Stimulated activated CD4-positive, alpha-beta T cell treated with anti-CD3 and anti-CD28 coated beads, Interleukin-1b, Interleukin-23, amount 100 ng/mL, for 4 hours (primary cell): ENCODE results near the gene POLR2E.

Experiments
- DNase-seq, 2 donors: peaks; one replicate each; pipeline ENCODE4 v3.0.0-alpha.2; 2020; ENCODE audit warnings: low read depth in 2 of 2

The POLR2E gene

DNA sequence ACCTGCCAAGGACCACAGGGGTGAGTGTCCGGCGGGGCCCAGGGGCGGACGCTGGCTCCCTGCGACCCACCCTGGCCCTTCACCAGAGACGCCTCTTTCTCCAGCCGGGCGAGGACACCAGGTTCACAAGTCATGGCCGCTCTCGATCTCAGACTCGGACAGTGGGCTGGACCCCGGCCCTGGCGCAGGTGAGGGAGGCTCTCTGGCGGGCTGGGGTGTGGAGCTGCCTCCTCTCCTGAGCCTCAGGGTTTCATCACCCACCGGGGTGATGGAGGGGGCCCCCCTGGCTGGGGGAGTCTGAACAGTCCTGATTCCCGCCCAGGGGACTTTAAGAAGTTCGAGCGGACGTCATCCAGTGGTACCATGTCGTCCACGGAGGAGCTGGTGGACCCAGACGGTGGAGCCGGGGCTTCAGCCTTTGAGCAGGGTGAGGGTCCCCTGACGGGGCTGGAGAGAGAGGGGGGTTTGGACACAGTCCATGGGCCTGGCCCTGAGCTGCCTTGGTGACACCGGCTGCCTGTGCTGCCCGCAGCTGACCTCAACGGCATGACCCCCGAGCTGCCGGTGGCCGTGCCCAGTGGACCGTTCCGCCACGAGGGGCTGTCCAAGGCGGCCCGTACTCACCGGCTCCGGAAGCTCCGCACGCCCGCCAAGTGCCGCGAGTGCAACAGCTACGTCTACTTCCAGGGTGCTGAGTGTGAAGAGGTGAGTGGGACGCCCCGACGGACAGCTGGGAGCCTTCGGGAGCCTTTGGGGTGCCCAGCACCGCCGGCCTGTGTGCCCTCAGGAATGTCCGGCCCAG is 14.6 kb downstream of the POLR2E start:
- no peak for DNase-seq

DNA sequence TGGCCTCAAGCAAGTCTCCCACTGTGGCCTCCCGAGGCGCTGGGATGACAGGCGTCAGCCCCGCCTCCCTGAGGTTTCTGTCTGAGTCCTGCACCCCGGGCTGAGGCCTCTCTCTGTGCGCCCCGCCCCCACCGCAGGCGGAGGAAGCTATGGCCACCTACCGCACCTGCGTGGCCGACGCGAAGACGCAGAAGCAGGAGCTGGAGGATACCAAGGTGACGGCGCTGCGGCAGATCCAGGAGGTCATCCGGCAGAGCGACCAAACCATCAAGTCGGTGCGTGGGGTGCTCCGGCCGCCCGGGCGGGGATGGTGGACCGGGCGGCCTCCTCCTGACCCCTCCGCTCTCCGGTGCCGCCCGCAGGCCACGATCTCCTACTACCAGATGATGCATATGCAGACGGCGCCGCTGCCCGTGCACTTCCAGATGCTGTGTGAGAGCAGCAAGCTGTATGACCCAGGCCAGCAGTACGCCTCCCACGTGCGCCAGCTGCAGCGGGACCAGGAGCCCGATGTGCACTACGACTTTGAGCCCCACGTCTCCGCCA is 15.5 kb downstream of the POLR2E start:
- DNase-seq: peak in 1 of 2 donors; percentile 68

DNA sequence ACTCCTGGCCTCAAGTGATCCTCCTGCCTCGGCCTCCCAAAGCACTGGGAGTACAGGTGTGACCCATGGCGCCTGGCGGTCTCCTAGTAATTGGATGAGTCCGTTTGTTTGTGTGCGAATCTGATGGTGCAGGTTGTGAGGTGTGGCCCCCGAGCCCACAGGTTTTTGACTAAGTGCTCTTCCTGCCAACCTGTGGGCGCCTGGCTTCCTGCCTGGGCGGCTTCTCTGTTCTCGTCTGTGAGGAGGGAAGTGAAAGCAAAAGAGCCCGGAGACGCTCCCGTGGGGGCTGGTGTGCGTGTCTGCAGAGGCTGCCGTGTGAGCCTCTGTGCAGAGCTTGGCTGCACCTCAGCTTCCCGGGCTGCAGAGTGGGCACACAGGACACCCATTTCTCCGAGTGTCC is 18.2 kb downstream of the POLR2E start:
- DNase-seq: peak; percentile 80 to 86

DNA sequence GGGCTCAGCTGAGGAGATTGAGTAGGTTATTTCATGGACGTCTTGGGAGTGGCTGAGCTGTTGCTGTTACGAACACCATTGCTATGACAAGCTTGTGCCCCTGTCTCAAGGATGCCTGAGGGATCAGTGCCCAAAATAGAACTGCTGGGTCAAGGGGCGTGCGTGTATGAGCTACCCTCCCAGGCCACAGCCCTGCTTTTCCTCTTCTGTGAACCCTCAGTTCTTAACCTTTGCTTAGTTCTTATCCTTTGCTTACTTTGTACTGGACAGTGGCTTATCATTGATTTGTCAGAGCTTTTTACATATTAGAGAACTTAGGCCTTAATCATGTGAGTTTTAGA is 19.2 kb downstream of the POLR2E start:
- no peak for DNase-seq

DNA sequence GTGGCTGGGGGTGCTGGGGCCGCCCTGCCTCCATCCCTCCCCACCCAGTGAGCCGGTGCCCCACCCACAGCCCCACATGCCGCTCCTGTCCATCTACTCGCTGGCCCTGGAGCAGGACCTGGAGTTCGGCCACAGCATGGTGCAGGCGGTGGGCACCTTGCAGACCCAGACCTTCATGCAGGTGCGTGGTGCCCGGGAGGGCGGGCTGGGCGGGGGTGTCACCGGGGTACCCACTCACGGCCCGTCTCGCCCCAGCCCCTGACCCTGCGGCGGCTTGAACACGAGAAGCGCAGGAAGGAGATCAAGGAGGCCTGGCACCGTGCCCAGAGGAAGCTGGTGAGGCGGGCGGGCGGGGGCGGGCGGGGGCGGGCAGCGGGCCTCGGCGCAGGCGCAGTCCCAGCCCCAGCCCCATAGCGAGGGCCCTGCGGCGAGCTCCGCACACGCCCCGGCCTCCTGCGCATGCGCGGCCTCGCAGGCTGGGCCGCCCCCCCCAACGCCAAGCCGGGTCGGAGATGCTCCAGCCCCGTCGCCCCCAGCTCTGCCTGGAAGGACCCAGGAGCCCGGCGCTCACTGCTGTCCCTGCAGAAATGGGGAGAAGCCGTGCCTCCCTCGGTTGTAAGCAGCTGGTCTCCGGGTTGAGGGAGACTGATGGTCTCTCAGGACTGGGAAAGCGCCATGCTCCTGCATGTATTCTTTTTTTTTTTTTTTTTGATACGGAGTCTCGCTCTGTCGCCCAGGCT is 20.5 kb downstream of the POLR2E start:
- peak; percentile 80 to 95 for DNase-seq

DNA sequence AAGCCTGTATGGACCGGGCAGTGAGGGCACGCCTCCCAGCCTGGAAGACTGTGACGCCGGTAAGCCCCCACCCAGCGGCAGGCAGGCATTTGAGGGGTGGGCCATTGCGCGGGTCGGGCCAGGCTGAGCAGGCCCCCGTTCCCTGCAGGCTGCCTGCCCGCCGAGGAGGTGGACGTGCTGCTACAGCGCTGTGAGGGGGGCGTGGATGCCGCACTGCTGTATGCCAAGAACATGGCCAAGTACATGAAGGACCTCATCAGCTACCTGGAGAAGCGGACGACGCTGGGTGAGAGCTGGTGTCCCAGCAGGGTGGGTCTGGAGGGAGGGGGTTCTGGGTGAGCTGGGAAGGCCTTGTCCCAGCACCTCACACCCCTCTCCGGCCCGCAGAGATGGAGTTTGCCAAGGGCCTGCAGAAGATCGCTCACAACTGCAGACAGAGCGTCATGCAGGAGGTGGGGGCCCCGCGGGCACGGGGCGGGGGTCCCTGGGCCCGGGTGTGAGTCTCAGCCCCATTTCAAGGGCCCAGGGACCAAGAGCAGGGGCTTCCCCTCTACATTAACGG is 21.1 kb downstream of the POLR2E start:
- DNase-seq: no peak

DNA sequence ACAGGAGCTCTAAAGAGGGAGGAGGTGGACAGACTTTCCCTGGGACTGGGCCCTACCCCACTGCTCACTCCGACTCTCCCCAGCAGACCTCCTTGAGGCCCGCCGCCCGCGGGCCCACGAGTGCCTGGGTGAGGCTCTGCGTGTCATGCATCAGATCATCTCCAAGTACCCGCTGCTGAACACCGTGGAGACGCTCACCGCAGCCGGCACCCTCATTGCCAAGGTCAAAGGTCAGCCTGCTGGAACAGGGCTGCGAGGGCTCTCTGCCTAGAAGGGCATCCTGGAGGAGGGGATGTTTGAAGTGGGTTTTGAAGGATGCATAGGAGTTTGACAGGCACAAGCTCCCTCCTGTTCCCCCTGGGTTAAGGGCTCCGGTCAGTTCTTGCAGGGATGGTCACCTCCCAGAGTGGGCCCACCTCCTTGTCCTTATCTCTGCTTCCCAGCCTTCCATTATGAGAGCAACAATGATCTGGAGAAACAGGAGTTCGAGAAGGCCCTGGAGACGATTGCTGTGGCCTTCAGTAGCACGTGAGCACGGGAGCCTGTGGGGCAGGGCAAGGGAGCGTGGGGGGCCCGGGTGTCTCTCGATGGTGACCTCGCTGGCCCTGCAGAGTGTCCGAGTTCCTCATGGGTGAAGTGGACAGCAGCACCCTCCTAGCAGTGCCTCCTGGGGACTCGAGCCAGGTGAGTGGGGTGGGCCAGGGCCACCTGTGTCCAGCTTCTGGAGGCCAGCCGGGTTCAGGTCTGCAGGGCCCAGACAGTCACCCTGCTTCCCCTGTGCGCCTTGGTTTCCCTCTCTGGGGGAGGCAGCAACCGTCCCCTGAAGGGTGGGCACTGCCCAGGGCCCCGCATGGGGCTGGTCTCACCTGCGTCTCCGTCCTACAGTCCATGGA is 21.9 kb downstream of the POLR2E start:
- DNase-seq: no peak

DNA sequence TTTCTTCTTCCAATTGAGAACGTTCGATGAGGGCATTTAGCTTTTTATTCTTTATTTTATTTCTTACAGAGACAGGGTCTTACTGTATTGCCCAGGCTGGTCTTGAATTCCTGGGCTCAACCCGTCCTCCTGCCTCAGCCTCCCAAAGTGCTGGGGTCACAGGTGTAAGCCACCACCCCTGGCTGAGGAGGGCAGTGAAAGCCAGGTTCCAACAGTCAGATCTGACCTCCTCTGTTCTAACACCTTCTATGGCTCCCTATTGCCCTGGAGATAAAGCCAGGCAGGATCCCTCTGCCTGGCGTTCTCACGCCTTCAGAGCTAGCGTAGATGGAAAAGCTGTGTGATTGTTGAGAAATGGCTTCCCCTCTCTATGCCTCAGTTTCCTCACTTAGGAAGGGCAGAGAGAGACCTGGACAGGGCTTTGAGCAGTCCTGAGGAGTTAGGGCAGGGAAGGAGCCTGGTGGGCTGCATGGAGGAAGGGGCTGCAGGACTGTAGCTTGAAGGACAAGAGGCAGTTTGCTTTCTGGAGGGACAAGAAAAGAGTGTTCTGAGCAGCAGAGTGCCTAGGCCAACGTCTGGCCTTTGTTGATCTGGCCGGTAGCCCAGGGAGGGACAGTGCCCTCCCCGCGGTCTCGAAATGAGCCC is 22.7 kb downstream of the POLR2E start:
- DNase-seq: no peak

DNA sequence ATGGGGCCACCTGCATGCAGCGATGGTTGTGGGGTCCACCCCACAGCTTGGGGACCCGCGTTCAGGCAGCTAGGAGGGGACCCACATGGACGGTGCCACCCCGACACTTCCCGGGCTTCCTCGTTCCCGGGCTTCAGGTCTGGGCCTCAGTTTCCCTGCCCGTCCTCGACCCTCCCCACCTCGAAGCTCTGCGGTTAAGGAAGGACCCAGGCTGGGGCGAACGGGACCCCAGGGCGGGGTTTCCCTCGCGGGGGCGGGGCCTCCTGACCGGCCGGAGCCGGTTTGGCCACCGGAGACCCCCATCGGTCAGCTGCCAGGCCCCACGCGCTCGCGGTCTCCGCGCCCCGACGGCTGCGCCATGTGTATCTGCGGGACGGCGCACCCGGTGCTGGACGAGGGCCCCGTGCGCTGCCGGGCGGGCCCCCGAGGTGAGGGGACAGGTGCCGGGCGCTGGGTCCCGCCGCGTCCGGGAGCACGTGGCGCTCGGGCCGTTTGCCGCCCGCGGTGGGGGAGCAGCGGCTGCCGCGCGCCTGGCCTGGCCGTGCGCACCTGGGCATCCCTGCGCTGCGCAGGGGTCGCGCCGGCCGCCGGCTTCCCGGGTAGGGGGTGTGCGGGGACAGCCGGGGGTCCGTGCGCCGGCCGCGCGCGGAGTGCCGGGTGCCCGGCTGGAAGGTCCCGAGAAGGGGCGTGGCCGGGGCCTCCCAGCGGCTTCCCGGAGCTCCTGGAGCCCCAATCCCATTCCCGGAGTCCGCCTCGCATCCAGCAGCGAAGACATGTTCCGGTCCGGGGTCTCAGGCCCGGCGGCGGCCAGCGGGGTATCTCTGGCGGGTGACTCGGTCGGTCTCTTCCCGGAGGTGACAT is 24.0 kb downstream of the POLR2E start:
- DNase-seq: no peak

DNA sequence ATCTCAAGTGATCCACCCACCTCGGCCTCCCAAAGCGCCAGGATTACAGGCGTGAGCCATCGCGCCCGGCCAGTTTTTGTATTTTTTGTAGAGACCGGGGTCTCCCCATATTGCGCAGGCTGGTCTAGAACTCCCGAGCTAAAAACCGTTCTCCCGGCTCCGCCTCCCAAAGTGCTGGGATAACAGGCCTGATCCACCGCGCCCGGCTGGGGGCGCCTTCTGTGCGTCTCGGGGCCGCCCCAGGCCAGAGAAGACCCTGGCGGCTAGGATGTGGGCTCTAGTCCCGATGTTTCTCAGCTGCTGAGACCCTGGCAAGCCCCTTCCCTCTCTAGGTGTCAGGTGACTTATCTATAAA is 24.6 kb downstream of the POLR2E start:
- no peak for DNase-seq

DNA sequence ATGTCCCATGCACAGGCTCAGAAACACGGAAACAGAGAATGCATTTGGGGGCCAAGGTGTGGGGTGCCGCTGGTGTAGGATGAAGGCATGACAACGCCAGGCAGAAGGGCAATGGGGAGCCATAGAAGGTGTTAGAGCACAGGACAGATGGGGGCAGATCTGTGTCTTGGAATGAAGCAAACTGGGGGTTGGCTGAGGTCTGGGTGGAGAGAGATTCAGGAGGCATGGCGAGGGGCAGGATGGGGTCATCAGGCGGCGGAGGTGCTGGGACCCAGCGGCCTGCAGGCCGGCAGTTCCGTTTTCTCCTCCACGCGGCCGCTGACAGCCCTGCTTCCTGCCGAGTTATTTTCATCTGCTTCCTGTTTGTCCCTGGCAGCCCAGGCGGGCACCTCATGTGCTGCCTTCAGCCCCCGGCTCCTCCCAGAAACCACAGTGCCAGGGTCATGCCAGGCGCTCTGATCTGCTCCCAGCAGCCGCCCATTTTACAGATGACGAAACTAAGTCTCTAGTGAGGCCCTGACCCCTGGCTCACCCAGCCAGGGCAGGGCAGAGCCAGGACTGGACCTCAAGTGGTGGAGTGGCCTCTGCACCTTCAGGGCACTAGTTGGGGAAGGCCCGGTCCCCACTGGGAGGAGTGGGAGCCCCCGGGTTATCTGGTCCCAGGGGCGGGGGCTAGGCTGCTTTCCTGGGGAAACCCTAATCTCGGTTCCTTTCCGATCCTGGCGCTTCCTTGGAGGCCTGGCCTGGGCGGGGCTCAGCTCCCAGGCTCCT is 26.0 kb downstream of the POLR2E start:
- no peak for DNase-seq

DNA sequence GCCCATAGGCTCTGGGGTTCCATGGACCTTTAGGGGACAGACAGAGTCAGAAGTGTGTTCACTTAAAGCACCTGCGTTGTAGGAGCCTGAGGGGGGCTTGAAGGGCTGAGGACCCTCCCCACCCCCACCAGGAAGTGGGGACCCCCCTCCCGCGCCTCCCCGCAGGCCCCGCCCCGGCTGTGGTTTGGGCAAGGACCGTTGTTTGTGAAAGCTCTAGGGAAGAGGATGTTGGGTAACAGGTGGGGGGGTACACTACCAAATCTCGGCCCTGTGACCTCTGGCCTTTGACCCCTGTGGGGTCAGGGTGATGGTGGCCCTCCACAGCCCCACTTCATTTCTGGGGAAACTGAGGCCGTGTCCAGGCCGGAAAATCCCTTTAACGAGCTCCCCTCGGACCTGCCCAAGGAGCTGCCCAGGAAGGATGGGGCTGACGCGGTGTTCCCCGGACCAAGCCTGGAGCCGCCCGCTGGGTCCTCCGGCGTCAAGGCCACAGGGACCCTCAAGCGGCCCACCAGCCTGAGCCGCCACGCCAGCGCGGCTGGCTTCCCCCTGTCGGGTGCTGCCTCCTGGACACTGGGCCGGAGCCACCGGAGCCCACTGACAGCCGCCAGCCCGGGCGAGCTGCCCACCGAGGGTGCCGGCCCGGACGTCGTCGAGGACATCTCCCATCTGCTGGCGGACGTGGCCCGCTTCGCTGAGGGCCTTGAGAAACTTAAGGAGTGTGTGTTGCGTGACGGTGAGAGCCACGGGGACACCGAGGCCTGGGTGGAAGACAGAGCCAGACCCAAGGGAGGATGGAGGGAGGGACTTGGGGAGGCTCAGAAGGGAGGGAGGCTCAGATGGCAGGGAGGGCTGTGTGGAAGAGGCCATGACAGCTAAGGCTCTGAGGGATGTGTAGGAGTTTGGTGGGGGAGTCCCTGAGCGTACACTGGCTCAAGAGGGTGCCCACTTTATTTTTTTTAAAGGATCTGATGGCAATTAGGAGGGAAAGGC is 26.9 kb downstream of the POLR2E start:
- DNase-seq: no peak

DNA sequence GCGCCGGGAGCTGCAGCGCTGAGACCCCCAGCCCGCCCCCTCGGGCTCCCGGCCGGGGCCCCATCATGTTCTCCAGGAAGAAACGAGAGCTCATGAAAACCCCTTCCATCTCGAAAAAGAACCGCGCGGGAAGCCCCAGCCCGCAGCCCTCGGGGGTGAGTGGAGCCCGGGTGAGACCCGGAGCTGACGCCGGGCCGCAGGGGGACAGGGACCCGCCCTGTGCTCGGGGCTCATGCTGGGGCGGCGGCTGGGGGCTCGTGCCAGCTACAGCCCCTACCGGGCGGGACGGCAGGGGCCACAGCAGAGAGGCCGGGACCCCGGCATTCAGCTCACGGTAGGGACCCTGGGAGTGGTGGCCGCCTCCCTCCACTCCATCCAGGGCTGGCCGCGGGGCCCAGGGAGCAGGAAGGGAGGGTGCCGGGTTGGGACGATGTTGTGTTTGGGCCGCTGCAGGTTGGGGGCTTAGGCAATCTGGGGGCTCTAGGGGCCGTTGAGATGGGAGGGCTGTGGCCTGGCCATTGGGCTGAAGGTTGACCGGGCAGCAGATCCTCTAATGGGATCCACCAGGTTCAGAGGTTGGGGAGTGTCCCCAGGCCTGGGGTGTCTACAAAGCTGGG is 27.7 kb downstream of the POLR2E start:
- DNase-seq: peak in 1 of 2 donors; percentile 57

DNA sequence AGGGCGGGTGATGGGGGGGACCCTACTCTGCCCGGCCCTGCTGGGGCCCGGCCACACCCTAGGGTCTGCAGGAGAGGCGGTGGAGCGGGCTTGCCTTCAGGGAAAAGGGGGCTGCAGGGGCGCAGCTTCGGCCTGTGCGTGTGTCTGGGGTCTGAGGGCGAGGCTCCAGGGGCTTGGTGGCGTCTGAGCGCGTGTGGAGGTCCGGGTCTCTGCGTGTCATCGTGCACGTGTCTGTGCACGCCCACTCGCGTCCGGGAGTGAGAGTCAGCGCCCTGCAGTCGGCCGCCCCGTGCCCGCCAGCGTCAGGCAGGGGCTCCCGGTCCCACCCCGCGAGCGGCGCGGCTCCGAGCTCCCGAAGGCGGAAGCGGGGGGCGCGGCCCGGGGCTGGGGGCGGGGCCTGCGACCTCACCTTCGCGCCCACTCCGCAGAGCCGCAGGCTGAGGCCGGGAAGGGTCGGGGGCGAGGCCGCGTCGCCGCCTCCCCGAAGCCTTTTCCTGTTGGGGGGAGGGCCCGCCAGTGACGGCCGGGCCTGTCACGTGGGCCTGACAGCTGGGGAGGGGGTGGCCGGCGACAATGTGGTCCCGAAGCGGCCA is 28.3 kb downstream of the POLR2E start, which contains the start of gene ARHGAP45:
Gene ARHGAP45, plus strand, starts transcription at position 420 of the 593 bp plus-strand sequence. CDS start 239 bp downstream, outside the sequence.
- DNase-seq: peak; percentile 73 to 82

DNA sequence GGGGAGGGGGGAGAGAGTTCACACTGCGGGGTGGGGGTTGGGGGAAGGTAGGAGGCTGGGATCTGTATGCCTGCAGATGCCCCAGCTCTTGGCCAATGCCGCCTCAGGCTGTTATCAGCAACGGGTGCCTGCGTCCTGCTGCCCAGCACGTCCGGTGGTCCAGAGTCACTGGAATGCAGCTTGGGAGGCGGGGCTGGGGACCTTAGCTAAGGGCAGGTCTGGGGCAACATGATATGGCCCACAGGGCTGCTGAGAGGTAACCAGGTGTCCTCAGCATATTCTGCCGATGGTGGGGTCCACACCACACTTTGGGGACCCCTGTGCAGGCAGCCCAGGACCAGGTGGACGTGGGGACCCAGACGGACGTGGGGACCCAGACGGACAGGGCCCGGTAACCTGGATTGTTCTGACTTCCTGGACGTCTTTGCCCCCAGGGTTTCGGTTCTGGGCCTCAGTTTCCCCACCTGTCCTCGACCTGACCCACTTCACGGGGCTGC is 28.9 kb downstream of the POLR2E start:
- DNase-seq: no peak

DNA sequence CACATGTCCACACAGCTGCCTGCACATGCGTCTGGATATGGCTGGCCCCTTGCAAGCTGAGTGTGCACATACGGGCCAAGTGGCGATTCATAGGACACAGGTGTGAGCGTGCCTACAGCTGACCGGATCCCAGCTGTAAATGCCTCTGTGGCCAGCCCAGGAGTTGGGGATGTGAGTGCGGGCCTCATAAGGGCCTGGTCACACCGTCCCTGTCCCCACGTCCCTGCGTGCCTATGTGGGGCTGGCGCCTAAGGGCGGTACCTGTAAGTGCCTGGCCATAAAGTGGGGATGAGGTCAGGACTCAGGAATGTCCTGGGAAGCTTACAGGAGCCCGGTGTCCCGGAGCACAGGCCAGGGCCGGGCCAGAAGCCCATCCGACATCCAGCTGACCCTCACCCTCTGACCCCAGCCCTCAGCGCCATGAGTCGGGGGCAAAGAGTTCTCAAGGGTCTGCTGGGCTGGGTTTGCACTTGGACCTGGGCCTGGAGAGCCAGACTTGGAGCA is 29.5 kb downstream of the POLR2E start:
- no peak for DNase-seq
